Pancreas (tissue), 10 donors: Measurements from ENCODE around the gene A1BG. TPM values are rescaled to one million over a fixed set of nuclear protein-coding genes. Genes with fewer than 3 reads are reported as not detected.

ENCODE experiments used
- ATAC-seq, 4 donors: fragments of 200-7000 bp; cut with Tn5 transposase; one replicate each; pipeline versions ENCODE4 v1.8.0 to v1.9.1; 2020; ENCODE audit warnings: mild to moderate bottlenecking in 4 of 4, moderate library complexity in 4 of 4
- DNase-seq, 6 donors: peaks; one replicate each; pipeline ENCODE4 v3.0.0-alpha.2; 2020
- FAIRE-seq: peaks from 2 replicates; lab custom pipeline; 2012; peaks lifted over from hg19 to GRCh38; lab: Jason Lieb, UNC
- H3K27ac ChIP-seq, 4 donors: fragments of 200-600 bp; sonication (generic); 1 replicate in 3 of 4; 2 replicates in 1 of 4; pipeline versions ENCODE4 v1.5.0 to v1.8.0; 2020
- H3K27me3 ChIP-seq, 4 donors: fragments of 200-600 bp; one replicate each; pipeline ENCODE4 v1.8.0; 2021
- H3K36me3 ChIP-seq, 3 donors: fragments of 200-600 bp; sonication (generic) in 1 of 3; one replicate each; pipeline versions ENCODE4 v1.5.0 to v1.8.0; 2020 to 2021
- H3K4me1 ChIP-seq, 3 donors: fragments of 200-600 bp; one replicate each; pipeline ENCODE4 v1.8.0; 2021
- H3K4me3 ChIP-seq, 4 donors: fragments of 200-600 bp; sonication (generic) in 2 of 4; one replicate each; pipeline versions ENCODE4 v1.5.0 to v1.8.0; 2020 to 2021
- H3K9me3 ChIP-seq, 4 donors: fragments of 200-600 bp; one replicate each; pipeline ENCODE4 v1.8.0; 2021
- WGBS, 2 donors: extraction: QIAGEN DNeasy Blood & Tissue Kit; methylation state at CpG; one replicate each; pipeline ENCODE4 v1.1.7; 2013; 5-methylcytosine and 5-hydroxymethylcytosine counted together
- intact Hi-C, 3 donors: fragments of 100-400 bp; cut with DNase I; formaldehyde crosslinking; loops; one replicate each; pipeline versions ENCODE4 v1.11.1 to v1.14.2; 2022
- polyA plus RNA-seq, 2 donors: library from polyadenylated mRNA; stranded (reverse); fragments of 200-250 nt; gene quantifications; one replicate each; pipeline ENCODE4 v1.2.3, GENCODE V29; 2013
- total RNA-seq, 6 donors: library from RNA; stranded (reverse); fragmentation: NEBNext Ultra II Directional in 4 of 6; extraction: Animal tissue kit (Norgen Biotek cat#: 25700) in 4 of 6; gene quantifications; one replicate each; pipeline versions ENCODE4 v1.2.1 to v1.2.4, GENCODE V29; 2021 to 2023
- TF ChIP-seq, protein P1 (sequence below), 4 donors: fragments of 200-600 bp; sonication (generic) in 3 of 4; IDR thresholded peaks; one replicate each; pipeline versions ENCODE4 v1.5.0 to v1.8.0; 2021; ENCODE audit warnings: antibody characterized with exemption in 4 of 4
- donor health status: healthy with polysubstance abuse.
- donor health status: DM: no; HTN: no; CAD: no; lungs with moderate emphysema.
- donor health status: DM: no; HTN: no; CAD: no.
- donor health status: control.
- donor health status: control.
- donor health status: Bipolar disorder and iron deficiency.
- donor health status: DM: yes; HTN: yes; CAD: no.
- donor health status: DM: no; HTN: no; CAD: no.
- donor health status: DM: no; HTN: no; CAD: no.
- donor health status: DM: yes; HTN: yes; CAD: no.

A1BG gene
- total and polyA plus RNA-seq, 8 donors = 3.3 to 49.0 (median 6.5) TPM

DNA sequence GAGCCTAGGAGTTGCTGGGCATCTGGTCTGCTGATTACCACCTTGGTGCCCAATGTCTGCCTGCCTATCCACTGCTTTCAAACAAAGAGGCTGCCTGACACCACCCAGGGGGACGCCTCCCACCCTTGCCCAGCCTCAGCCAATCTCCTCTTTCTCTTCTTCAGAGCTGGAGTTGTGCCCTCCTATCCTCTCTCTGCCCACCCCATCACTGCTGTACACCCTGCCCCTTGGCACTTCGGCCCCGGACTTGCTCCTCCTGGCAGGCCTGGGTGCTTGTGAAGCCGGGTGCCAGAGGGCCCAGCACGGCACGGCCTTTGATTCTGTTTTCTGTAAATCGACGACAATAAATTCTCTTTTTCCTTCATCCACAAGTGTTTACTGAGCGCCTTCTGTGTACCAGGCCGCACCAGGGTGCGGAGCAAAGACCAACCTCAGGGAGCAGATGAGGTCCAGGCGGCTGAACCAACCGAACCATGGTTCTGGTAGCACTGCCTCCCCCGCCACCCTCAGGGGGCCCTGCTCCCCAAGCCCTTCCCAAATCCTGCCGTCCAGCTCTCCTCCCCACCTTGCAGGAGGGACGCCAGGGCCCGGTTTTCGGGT, 47.1 kb upstream of the A1BG start:
- intact Hi-C loops = no loop called here
- peak in 1 of 6 donors; percentile 32 for DNase-seq
- no peaks in the 10 kb centered on the region for H3K36me3 ChIP-seq
- no peaks in the 10 kb centered on the region for H3K27me3 ChIP-seq
- TF ChIP-seq, protein P1, sequence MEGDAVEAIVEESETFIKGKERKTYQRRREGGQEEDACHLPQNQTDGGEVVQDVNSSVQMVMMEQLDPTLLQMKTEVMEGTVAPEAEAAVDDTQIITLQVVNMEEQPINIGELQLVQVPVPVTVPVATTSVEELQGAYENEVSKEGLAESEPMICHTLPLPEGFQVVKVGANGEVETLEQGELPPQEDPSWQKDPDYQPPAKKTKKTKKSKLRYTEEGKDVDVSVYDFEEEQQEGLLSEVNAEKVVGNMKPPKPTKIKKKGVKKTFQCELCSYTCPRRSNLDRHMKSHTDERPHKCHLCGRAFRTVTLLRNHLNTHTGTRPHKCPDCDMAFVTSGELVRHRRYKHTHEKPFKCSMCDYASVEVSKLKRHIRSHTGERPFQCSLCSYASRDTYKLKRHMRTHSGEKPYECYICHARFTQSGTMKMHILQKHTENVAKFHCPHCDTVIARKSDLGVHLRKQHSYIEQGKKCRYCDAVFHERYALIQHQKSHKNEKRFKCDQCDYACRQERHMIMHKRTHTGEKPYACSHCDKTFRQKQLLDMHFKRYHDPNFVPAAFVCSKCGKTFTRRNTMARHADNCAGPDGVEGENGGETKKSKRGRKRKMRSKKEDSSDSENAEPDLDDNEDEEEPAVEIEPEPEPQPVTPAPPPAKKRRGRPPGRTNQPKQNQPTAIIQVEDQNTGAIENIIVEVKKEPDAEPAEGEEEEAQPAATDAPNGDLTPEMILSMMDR (IDR thresholded peaks at IDR 0.05) = no peak
- WGBS, 2 donors = 43 to 52% methylated on average over 18 of the region's 18 CpGs
- peaks cover 0 to 8% (median 8%) of the 10 kb centered on the region in 3 donors for H3K4me1 ChIP-seq
- ATAC-seq = no peak
- no peak for FAIRE-seq
- peak overlapping the region; percentile 20 to 50 (median 36) for H3K4me3 ChIP-seq
- H3K9me3 ChIP-seq = no peaks in the 10 kb centered on the region
- no peak overlapping the region for H3K27ac ChIP-seq

- Histone ChIP-seq H3K9me3 (no peaks in the 10 kb centered on the region), H3K27me3 (no peaks in the 10 kb centered on the region), H3K36me3 (peaks cover 0 to under 1% (median 0%) of the 10 kb centered on the region in 3 donors), H3K4me1 (peaks cover 0 to 8% (median 8%) of the 10 kb centered on the region in 3 donors), H3K27ac (no peak overlapping the region), H3K4me3 (no peak overlapping the region)
- TF ChIP-seq, protein P1 (IDR thresholded peaks at IDR 0.05) = no peak
- intact Hi-C loops = no loop called here
- FAIRE-seq (no peak), ATAC-seq (no peak), DNase-seq (no peak)
- 88 to 94% methylated on average over 3 of the region's 3 CpGs for WGBS, 2 donors
These were observed 46.6 kb upstream of the A1BG start for GRCh38 chr19:58399903-58400302.

DNA sequence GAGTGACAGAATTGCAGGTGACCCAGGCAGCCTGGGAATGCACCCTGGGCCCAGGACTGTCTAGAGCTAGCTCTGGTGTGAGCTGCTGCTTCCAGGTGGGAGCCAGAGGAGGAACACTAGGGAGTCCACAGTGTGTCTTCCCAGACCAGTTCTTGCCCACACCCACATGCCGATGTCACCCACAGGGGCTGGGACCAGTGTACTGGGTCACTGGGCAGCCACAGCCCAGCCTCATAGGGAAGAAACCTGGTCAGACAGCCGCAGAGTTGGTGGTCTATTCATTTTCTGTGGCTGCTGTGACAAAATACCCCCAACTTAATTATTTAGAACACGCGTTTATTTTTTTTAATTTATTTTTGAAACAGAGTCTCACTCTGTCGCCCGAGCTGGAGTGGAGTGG, 45.3 kb upstream of the A1BG start:
- peaks cover 0 to 8% (median 8%) of the 10 kb centered on the region in 3 donors for H3K4me1 ChIP-seq
- ATAC-seq (no peak), FAIRE-seq (no peak), DNase-seq (no peak)
- H3K27me3 ChIP-seq = no peaks in the 10 kb centered on the region
- intact Hi-C loops = no loop called here
- WGBS, 2 donors = 90 to 93% methylated on average over 6 of the region's 6 CpGs
- no peak overlapping the region for H3K27ac ChIP-seq
- H3K4me3 ChIP-seq = no peak overlapping the region
- peaks cover 4 to 14% (median 13%) of the 10 kb centered on the region in 3 donors for H3K36me3 ChIP-seq
- TF ChIP-seq, protein P1 (IDR thresholded peaks at IDR 0.05) = no peak
- no peaks in the 10 kb centered on the region for H3K9me3 ChIP-seq

DNA sequence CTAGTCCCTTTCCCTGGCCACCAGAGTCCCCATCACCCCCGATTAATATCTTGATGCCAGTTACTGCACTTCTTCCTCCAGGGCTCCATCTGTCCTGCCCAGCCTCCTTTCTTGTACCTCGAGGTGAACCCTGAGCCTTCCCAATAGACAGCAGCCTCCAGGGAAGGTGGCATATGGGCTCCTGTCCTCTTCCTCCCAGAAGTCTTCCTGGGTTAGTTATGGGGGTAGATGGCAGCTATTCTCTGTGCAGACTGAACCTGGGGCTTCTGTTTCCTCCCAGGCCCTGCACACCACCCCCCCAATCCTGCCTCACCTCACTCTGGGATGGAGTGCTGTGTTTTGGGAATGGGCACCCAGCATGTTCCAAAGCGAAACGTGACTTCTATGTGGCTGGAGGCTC, 44.8 kb upstream of the A1BG start:
- H3K27me3 ChIP-seq = no peaks in the 10 kb centered on the region
- 69 to 72% methylated on average over 4 of the region's 4 CpGs for WGBS, 2 donors
- H3K27ac ChIP-seq = no peak overlapping the region
- no peak for ATAC-seq
- peaks cover 4 to 18% (median 18%) of the 10 kb centered on the region in 3 donors for H3K36me3 ChIP-seq
- H3K4me3 ChIP-seq = no peak overlapping the region
- peaks cover 0 to 8% (median 8%) of the 10 kb centered on the region in 3 donors for H3K4me1 ChIP-seq
- TF ChIP-seq, protein P1 (IDR thresholded peaks at IDR 0.05) = no peak
- DNase-seq = peak in 1 of 6 donors; percentile 6
- H3K9me3 ChIP-seq = no peaks in the 10 kb centered on the region
- no peak for FAIRE-seq
- intact Hi-C loops = no loop called here

- Histone ChIP-seq H3K27ac (no peak overlapping the region), H3K27me3 (no peaks in the 10 kb centered on the region), H3K4me1 (peaks cover 0 to 8% (median 8%) of the 10 kb centered on the region in 3 donors), H3K36me3 (peaks cover 4 to 23% (median 22%) of the 10 kb centered on the region in 3 donors), H3K9me3 (no peaks in the 10 kb centered on the region), H3K4me3 (no peak overlapping the region)
- peak in 1 of 6 donors; percentile 12 for DNase-seq
- ATAC-seq = no peak
- FAIRE-seq = no peak
- TF ChIP-seq, protein P1 (IDR thresholded peaks at IDR 0.05) = no peak
- intact Hi-C loops = no loop called here
- 66 to 68% methylated on average over 7 of the region's 7 CpGs for WGBS, 2 donors
These were observed 44.3 kb upstream of the A1BG start for GRCh38 chr19:58397533-58398037.
